ENCODE data around the gene GLIPR1. TPM values are rescaled to one million over a fixed set of nuclear protein-coding genes. Genes with fewer than 3 reads are reported as not detected.
"Not testable (repeated sequence)": the region's sequence is repeated elsewhere in the genome, so short reads cannot be mapped to it uniquely, and the experiment has no call there.

Gene GLIPR1
- polyA plus RNA-seq, 3 donors = 16.9 to 19.9 (median 17.6) TPM

GRCh38 chr12:75491169-75491568 is 10.6 kb downstream of the GLIPR1 start:
- no peak for DNase-seq (ENCODE audit: extremely low read depth in 1 of 11, low read depth in 9 of 11, low spot score in 4 of 11)

- no peak for DNase-seq (ENCODE audit: extremely low read depth in 1 of 11, low read depth in 9 of 11, low spot score in 4 of 11)
These were observed 22.9 kb downstream of the GLIPR1 start for GRCh38 chr12:75503459-75503858.

GRCh38 chr12:75503866-75504265 is 23.3 kb downstream of the GLIPR1 start:
- DNase-seq (ENCODE audit: extremely low read depth in 1 of 11, low read depth in 9 of 11, low spot score in 4 of 11) = no peak

DNA sequence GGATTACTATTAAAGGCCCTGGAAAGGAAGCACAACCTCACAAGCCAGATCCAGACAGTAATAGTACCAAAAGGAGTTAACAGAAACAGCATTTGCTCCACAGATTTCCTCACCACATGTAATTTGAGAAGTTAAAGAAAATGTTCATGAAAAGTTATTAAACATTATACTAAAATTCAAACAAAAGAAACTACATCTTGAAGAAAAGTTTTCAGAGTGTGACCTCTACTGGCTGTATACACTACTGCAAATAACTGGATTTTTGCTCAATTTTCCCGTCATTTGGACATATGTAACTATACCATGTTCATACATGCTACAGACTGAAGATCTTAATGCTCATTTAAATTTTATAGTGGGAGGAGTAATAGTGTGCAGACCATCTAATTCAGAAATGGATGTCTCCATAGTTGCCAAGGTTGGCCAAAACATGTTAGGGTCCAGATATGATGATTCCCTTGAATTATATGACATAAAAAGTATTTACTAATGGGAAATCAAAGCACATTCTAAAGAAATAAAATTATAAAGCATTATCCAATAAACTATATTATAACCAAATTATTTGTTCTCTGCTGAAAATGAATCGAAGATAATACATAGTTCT is 25.3 kb downstream of the GLIPR1 start:
- DNase-seq (ENCODE audit: extremely low read depth in 1 of 11, low read depth in 9 of 11, low spot score in 4 of 11) = no peak

DNA sequence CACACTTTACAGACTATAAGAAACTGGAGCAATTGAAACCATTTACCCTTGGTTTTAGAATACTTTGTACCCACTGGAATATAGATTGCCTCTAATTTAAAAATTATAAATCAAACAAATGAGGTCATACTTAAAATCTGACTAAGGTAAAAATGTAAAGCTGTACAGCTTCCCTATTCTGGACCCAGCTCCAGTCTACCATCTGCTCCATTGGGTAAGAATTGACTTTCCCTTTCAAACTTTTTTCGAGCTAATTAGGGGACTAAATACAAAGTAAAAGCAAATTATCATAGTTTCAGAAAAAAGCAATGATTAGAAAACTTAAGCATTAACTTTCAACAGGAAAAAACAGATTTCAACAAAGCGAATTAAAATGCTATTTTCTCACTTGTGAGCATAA is 26.5 kb downstream of the GLIPR1 start:
- no peak for DNase-seq (ENCODE audit: extremely low read depth in 1 of 11, low read depth in 9 of 11, low spot score in 4 of 11)

- DNase-seq (ENCODE audit: extremely low read depth in 1 of 11, low read depth in 9 of 11, low spot score in 4 of 11) = no peak
These were observed 27.6 kb downstream of the GLIPR1 start for GRCh38 chr12:75508159-75508558.

DNA sequence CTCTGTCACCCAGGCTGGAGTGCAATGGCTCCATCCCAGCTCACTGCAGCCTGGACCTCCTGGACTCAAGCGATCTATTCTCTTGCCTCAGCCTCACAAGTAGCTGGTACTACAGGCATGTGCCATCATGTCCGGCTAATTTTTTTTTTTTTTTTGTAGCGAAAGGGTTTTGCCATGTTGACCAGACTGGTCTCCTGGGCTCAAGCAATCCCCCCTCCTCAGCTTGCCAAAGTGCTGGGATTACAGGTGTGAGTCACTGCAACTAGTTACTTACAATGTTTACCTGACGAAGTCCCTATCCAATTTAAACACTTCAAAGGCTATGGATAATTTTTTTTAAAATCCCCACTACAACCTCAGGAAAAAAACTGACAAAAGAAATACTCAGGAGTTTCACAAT is 29.1 kb downstream of the GLIPR1 start:
- DNase-seq (ENCODE audit: extremely low read depth in 1 of 11, low read depth in 9 of 11, low spot score in 4 of 11) = no peak

GRCh38 chr12:75511116-75512048 is 30.8 kb downstream of the GLIPR1 start, which contains the start of gene KRR1:
KRR1 (minus strand) TSS chr12:75511609; CDS start chr12:75511597, 12 bp downstream.
- peak; percentile 90 to 98 (median 96) for DNase-seq (ENCODE audit: extremely low read depth in 1 of 11, low read depth in 9 of 11, low spot score in 4 of 11)

DNA sequence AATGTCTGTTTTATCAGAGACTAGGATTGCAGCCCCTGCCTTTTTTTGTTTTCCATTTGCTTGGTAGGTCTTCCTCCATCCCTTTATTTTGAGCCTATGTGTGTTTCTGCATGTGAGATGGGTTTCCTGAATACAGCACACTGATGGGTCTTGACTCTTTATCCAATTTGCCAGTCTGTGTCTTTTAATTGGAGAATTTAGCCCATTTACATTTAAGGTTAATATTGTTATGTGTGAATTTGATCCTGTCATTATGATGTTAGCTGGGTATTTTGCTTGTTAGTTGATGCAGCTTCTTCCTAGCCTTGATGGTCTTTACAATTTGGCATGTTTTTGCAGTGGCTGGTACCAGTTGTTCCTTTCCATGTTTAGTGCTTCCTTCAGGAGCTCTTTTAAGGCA is 40.7 kb downstream of the GLIPR1 start:
- DNase-seq (ENCODE audit: extremely low read depth in 1 of 11, low read depth in 9 of 11, low spot score in 4 of 11) = not testable (repeated sequence)

- not testable (repeated sequence) for DNase-seq (ENCODE audit: extremely low read depth in 1 of 11, low read depth in 9 of 11, low spot score in 4 of 11)
These were observed 41.6 kb downstream of the GLIPR1 start for GRCh38 chr12:75522124-75522523.

- no peak for DNase-seq (ENCODE audit: extremely low read depth in 1 of 11, low read depth in 9 of 11, low spot score in 4 of 11)
These were observed 44.7 kb downstream of the GLIPR1 start for GRCh38 chr12:75525263-75525662.

DNA sequence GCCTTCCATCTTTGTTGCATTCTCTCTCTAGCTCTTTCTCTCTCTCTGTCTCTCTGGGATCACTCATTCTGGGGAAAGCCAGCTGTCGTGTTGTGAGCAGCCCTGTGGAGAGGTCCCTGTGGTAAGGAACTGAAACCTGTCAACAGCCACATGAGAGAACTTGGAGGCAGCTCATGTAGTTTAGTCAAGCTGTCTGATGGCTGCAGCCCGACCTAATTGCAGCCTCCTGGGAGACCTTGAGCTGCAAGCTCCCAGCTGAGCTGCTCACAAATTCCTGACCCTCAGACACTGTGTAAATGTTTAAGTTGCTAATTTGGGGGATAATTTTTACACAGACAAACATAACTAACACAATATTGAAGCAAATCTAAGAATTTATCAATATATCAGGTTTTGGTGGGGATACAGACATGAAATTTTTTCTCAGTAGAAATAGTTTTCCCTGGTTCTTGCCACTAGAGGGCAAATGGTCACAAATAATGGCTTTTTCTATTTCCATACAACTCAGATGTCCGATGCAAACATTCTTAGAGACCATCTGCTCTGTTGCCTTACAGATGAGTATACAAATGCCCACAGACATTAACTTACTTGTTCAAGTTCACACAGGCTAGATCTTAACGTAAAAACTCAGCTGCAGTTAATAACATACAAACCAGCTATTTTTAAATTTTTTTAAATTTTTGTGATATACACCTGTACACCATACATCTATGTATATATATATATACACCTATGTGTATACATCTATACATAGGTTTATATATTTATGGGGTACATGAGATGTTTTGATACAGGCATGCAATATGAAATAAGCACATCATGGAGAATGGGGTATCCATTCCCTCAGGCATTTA is 46.3 kb downstream of the GLIPR1 start:
- DNase-seq (ENCODE audit: extremely low read depth in 1 of 11, low read depth in 9 of 11, low spot score in 4 of 11) = peak in 7 of 11 donors; percentile 26 to 59 (median 44)

GRCh38 chr12:75528272-75528671 is 47.7 kb downstream of the GLIPR1 start:
- no peak for DNase-seq (ENCODE audit: extremely low read depth in 1 of 11, low read depth in 9 of 11, low spot score in 4 of 11)

- DNase-seq (ENCODE audit: extremely low read depth in 1 of 11, low read depth in 9 of 11, low spot score in 4 of 11) = no peak
These were observed 48.1 kb downstream of the GLIPR1 start for GRCh38 chr12:75528692-75529091.

DNA sequence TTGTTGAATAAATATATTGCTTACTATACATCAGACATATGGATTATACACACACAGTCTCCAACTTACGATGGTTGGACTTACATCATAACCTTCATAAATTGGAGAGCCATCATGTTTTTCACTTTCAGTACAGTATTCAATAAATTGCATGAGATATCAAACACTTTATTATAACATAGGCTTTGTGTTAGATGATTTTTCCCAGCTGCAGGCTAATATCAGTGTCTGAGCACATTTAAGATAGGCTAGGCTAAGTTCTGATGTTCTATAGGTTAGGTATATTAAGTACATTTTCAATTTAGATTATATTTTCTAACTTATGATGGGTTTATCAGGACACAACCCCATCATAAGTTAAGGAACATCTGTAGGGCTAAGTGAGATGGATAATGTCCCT is 48.8 kb downstream of the GLIPR1 start:
- DNase-seq (ENCODE audit: extremely low read depth in 1 of 11, low read depth in 9 of 11, low spot score in 4 of 11) = no peak

DNA sequence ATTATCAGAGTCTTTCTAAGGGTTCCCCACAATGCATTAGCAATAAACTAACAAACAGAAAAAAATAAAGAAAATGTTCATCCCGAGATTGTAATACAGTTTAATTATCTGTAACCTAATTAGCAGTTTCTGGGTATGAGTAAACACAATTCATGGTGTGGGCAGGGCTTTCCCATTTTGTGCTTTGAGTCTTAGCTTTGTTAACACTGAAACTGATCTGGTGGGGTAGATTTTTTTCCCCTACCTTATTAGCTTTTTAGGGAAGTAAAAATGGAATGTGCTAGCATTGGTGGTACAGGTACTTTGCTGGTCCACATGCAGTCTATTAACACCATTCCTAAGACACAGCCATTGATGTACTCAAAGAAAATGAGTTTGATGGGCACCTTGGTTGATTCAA is 49.3 kb downstream of the GLIPR1 start:
- DNase-seq (ENCODE audit: extremely low read depth in 1 of 11, low read depth in 9 of 11, low spot score in 4 of 11) = no peak

- no peak for DNase-seq (ENCODE audit: extremely low read depth in 1 of 11, low read depth in 9 of 11, low spot score in 4 of 11)
These were observed 52.7 kb downstream of the GLIPR1 start for GRCh38 chr12:75533239-75533638.

GRCh38 chr12:75539889-75540288 is 59.3 kb downstream of the GLIPR1 start:
- DNase-seq (ENCODE audit: extremely low read depth in 1 of 11, low read depth in 9 of 11, low spot score in 4 of 11) = no peak

DNA sequence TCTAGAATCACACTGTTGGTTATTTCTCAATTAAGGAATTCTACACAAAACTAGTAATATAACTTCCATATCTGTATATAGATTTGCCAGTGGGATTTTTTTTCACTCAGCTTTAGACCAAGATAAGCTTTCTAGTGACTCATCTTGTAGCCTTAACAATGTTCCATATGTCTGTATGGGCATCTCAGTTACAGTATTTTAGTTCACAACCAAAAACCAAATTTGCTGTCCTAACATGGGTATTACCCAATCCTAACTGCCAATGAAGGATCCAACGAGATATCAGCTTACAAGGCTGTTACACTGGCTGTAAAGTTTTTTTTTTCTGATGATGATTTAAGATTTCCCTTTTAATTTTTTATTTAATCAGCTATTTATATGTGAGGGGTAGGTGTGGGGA is 62.4 kb downstream of the GLIPR1 start:
- no peak for DNase-seq (ENCODE audit: extremely low read depth in 1 of 11, low read depth in 9 of 11, low spot score in 4 of 11)
